H1 (cell line): ENCODE results near the gene MYOCD. TPM values are rescaled to one million over a fixed set of nuclear protein-coding genes. Genes with fewer than 3 reads are reported as not detected.

Experiments used
- ATF2 ChIP-seq: IDR thresholded peaks from 2 replicates; pipeline ENCODE4 v1.6.1; 2012; ENCODE audit warnings: low read length, inconsistent platforms
- CBX8 ChIP-seq: fragments of 300-800, 300-1000 bp; sonication (generic); IDR thresholded peaks from 2 replicates; pipeline ENCODE4 v1.7.1; 2016; ENCODE audit warnings: low read depth, low read length, borderline replicate concordance
- CHD2 ChIP-seq: IDR thresholded peaks from 2 replicates; pipeline ENCODE4 v1.6.1; 2012; ENCODE audit warnings: low read length, improper control_type of control experiment
- EZH2 ChIP-seq: fragments of 200-600 bp; sonication (generic); IDR thresholded peaks from 2 replicates; pipeline ENCODE4 v1.7.1; 2012; ENCODE audit warnings: low read depth, mild to moderate bottlenecking, moderate library complexity, low read length, inconsistent platforms; ENCODE audit not compliant: severe bottlenecking
- POLR2A ChIP-seq, 2 experiments: IDR thresholded peaks; 1 replicate in 1 of 2; 2 replicates in 1 of 2; pipeline ENCODE4 v1.6.1; 2011; ENCODE audit warnings: low read depth in 2 of 2, low read length in 2 of 2, mild to moderate bottlenecking in 2 of 2; ENCODE audit errors: control extremely low read depth in 1 of 2
- SP1 ChIP-seq: IDR thresholded peaks from 2 replicates; pipeline ENCODE4 v1.6.1; 2011; ENCODE audit warnings: low read depth, low read length
- TCF12 ChIP-seq: IDR thresholded peaks from 2 replicates; pipeline ENCODE4 v1.6.1; 2011; ENCODE audit warnings: low read depth, mild to moderate bottlenecking, low read length
- polyA plus RNA-seq, 7 experiments: library from polyadenylated mRNA; depleted of rRNA in 3 of 7; stranded (reverse) in 5 of 7; unstranded in 2 of 7; fragments of >200 nt in 5 of 7; fragments of 200-250 nt in 2 of 7; gene quantifications; 1 replicate in 5 of 7; 2 replicates in 1 of 7; 4 replicates in 1 of 7; pipeline versions ENCODE4 v1.2.1 to v1.2.3, GENCODE V29; 2011 to 2013; ENCODE audit warnings: missing spikeins in 2 of 7, mixed read lengths in 2 of 7
- total RNA-seq: library from RNA; stranded (reverse); fragmentation: NEBNext Ultra II Directional; extraction: Animal tissue kit (Norgen Biotek cat#: 25700); gene quantifications from 2 replicates; pipeline ENCODE4 v1.2.1, GENCODE V29; 2021

Gene MYOCD
- total and polyA plus RNA-seq, 2 of the 8 experiments (the other 6 are each of a cell fraction or from before 2014, with no cell fraction given) = 0.30 to 4.9 TPM

- TF ChIP-seq ATF2 (no peak), CBX8 (no peak), CHD2 (no peak), SP1 (no peak), POLR2A (IDR thresholded peaks at IDR 0.05; ENCODE audit: control extremely low read depth in 1 of 2, low read depth in 2 of 2, low read length in 2 of 2) (no peak), EZH2 (no peak), TCF12 (no peak)
Observed at GRCh38 chr17:12739500-12739899, 73.8 kb downstream of the MYOCD start (continued).
